ENCODE measurements around the gene SFRP5. TPM values are rescaled to one million over a fixed set of nuclear protein-coding genes. Genes with fewer than 3 reads are reported as not detected.
A peak's percentile ranks its signal among the peaks of the same experiment; 100 is the strongest.

Gene SFRP5
- total and polyA plus RNA-seq, 10 donors = 0.09 to 3.6 TPM; not detected in 8

DNA sequence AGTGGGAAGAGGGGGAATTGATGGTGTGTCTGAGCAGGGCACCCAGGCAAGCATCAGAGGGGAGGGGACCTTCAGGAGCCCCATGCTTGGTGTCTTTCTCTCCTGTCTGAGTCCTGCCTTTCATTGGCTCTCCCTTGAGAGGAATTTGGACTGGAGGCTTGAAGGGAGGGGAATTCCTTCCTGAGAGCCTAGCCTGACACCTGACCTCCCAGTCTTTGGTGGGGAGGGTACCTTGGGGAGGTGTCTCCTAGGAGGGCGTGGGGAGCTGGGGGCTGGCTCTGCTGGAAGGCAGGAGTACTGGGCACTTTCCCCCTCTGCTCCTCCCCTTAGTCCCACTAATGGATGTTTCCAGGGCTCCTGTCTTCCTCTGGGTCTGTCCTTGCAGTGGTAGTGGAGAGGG is 1.3 kb upstream of the SFRP5 start:
- 29 to 87% (median 63%) methylated on average over 1 of the region's 1 CpG for WGBS, 5 donors
- no peak for TF ChIP-seq POLR2AphosphoS5 (IDR thresholded peaks at IDR 0.05)
- TF ChIP-seq POLR2A (IDR thresholded peaks at IDR 0.05) = no peak
- no peak for TF ChIP-seq CTCF (IDR thresholded peaks at IDR 0.05 in 8 of 11, conservative IDR thresholded peaks at IDR 0.05 in 3 of 11)
- DNase-seq = no peak
- intact Hi-C loops (cut with DNase I; ENCODE audit: low total_unique reads) = no loop called here
- no peak overlapping the region for H3K27ac ChIP-seq
- H3K9me3 ChIP-seq = no peaks in the 10 kb centered on the region
- H3K36me3 ChIP-seq = no peaks in the 10 kb centered on the region
- peaks cover 0 to 57% (median 30%) of the 10 kb centered on the region in 7 donors for H3K27me3 ChIP-seq (replicated peaks in 1 of 7)
- H3K4me3 ChIP-seq = no peak overlapping the region
- peaks cover 3 to 18% (median 13%) of the 10 kb centered on the region in 6 donors for H3K4me1 ChIP-seq

GRCh38 chr10:97771055-97771891 is 526 bp downstream of the SFRP5 start:
- H3K9me3 ChIP-seq = no peaks in the 10 kb centered on the region
- H3K27me3 ChIP-seq (replicated peaks in 1 of 7) = peaks cover 0 to 57% (median 30%) of the 10 kb centered on the region in 7 donors
- intact Hi-C loops (cut with DNase I; ENCODE audit: low total_unique reads) = no loop called here
- H3K27ac ChIP-seq = no peak overlapping the region
- TF ChIP-seq CTCF (IDR thresholded peaks at IDR 0.05 in 8 of 11, conservative IDR thresholded peaks at IDR 0.05 in 3 of 11) (no peak), POLR2AphosphoS5 (IDR thresholded peaks at IDR 0.05) (peak in 1 of 3 donors; percentile 47), POLR2A (IDR thresholded peaks at IDR 0.05) (no peak)
- peak overlapping the region in 4 of 8 donors; percentile 10 to 52 (median 16) for H3K4me3 ChIP-seq
- H3K36me3 ChIP-seq = peaks cover 0 to 10% (median 0%) of the 10 kb centered on the region in 6 donors
- peaks cover 3 to 18% (median 13%) of the 10 kb centered on the region in 6 donors for H3K4me1 ChIP-seq
- DNase-seq = no peak
- WGBS, 5 donors = 2 to 3% (median 2%) methylated on average over 26 to 90 of the region's 90 CpGs

- Histone ChIP-seq H3K4me3 (no peak overlapping the region), H3K27me3 (replicated peaks in 1 of 7) (peaks cover 0 to 57% (median 30%) of the 10 kb centered on the region in 7 donors), H3K27ac (no peak overlapping the region), H3K4me1 (peaks cover 3 to 18% (median 13%) of the 10 kb centered on the region in 6 donors), H3K36me3 (peaks cover 0 to 12% (median 0%) of the 10 kb centered on the region in 6 donors), H3K9me3 (no peaks in the 10 kb centered on the region)
- DNase-seq = no peak
- WGBS, 5 donors = 48 to 72% (median 61%) methylated on average over 5 of the region's 5 CpGs
- no peak for TF ChIP-seq POLR2AphosphoS5 (IDR thresholded peaks at IDR 0.05)
- no peak for TF ChIP-seq CTCF (IDR thresholded peaks at IDR 0.05 in 8 of 11, conservative IDR thresholded peaks at IDR 0.05 in 3 of 11)
- no peak for TF ChIP-seq POLR2A (IDR thresholded peaks at IDR 0.05)
- intact Hi-C loops (cut with DNase I; ENCODE audit: low total_unique reads) = no loop called here
These were observed 1.5 kb downstream of the SFRP5 start for GRCh38 chr10:97770255-97770654.

All from spleen (tissue), 11 donors.